Measurements from ENCODE around the gene ANKRD40. TPM values are rescaled to one million over a fixed set of nuclear protein-coding genes. Genes with fewer than 3 reads are reported as not detected.
A peak's percentile ranks its signal among the peaks of the same experiment; 100 is the strongest.

Gene ANKRD40
- total and polyA plus RNA-seq, 9 of the 15 experiments (the other 6 are each of a cell fraction or from before 2014, with no cell fraction given), result 9.0 to 28.9 (median 27.7) TPM

DNA sequence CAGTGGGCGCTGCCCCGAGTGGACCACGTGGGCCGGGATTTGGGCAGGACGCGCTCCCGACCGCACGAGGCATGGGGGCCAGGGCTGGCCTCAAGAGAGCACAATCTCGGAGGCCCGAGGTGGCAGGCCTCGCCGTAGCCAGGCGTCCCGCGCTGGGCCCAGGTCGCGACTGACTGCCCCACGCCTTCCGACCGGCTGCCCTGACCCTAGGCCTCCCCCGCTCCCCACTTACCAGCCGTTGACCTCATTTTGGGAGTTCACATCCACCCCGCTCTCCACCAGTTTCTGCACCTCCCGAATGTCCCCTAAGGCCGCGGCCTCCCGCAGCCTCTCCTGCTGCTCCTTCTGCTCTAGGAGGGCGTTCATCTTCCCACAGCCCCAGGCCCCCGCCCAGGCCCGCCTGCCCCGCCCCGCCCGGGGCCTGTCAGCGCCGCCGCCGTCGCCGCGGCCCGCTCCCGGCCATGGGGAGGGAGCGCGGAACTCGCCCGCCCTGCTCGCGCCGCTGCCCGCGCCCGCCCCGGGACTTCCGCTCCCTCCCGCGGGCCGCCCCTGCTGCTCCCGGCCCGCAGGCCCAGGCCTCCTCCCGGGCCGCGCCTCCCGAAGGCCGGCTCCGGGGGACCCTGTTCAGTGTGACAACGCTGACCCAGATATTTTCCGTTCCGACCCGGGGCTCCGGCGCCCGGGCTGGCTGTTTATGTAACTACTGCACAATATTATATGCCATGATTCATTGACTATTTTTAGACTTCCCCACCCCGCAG is at the start of gene ANKRD40 (continued):
- TF ChIP-seq ZMIZ1 (IDR thresholded peaks at IDR 0.05; ENCODE audit: low read depth in 2 of 2, low read length in 2 of 2) (peak in 1 of 2 experiments; percentile 73; a peak in 2 of 4 replicates), SRSF1 (IDR thresholded peaks at IDR 0.05; ENCODE audit: low read depth, low read length) (no peak), ELF1 (tag; IDR thresholded peaks at IDR 0.05) (peak; percentile 82), GTF2A2 (tag; IDR thresholded peaks at IDR 0.05) (0 out of 2 replicates have a peak, but pooled peaks have one; percentile 46), MEF2D (tag; conservative IDR thresholded peaks at IDR 0.05; ENCODE audit: low read depth) (peak; percentile 98), ETV6 (IDR thresholded peaks at IDR 0.05; ENCODE audit: borderline replicate concordance in 1 of 2, low read depth in 2 of 2, low read length in 1 of 2) (peak in 1 of 2 experiments; percentile 34; a peak in 2 of 4 replicates), ETV6 (CRISPR knock-in tag; IDR thresholded peaks at IDR 0.05; ENCODE audit: borderline replicate concordance) (no peak), GATAD2A (IDR thresholded peaks at IDR 0.05) (peak; percentile 81; the same call in 1 of the 2 replicates), NUFIP1 (IDR thresholded peaks at IDR 0.05; ENCODE audit: partially characterized antibody) (peak; percentile 67), TRIM28 (IDR thresholded peaks at IDR 0.05) (0 out of 2 replicates have a peak, but pooled peaks have one; percentile 29), USF2 (CRISPR knock-in tag; IDR thresholded peaks at IDR 0.05) (peak; percentile 62), ZNF197 (CRISPR knock-in tag; IDR thresholded peaks at IDR 0.05; ENCODE audit: low read depth) (0 out of 2 replicates have a peak, but pooled peaks have one; percentile 51), CUX1 (CRISPR knock-in tag; IDR thresholded peaks at IDR 0.05) (no peak), BHLHE40 (IDR thresholded peaks at IDR 0.05; ENCODE audit: low read length) (peak; percentile 11; the same call in 1 of the 2 replicates)
